GM13977 (cell line): Measurements from ENCODE around the gene RPL32.

ENCODE experiments used
- DNase-seq: peaks from one replicate; pipeline ENCODE4 v3.0.0; 2012; ENCODE audit warnings: low spot score
- CTCF ChIP-seq: IDR thresholded peaks from 2 replicates; pipeline ENCODE4 v1.5.1; 2012; ENCODE audit warnings: mild to moderate bottlenecking, control low read depth; ENCODE audit not compliant: insufficient read depth; ENCODE audit errors: extremely low read depth, missing control alignments
- in situ Hi-C: fragments of 300-500 bp; cut with MboI; formaldehyde crosslinking; loops from one replicate; pipeline ENCODE4 v1.12.0; 2022; ENCODE audit warnings: low sequenced_read_pairs, low pct_unique_long_range_greater_than_20kb, mixed read lengths, inconsistent platforms; ENCODE audit not compliant: unreplicated experiment

Gene RPL32

GRCh38 chr3:12815719-12816118, 25.6 kb downstream of the RPL32 start:
- no peak for TF ChIP-seq CTCF
- DNase-seq, result no peak
- in situ Hi-C loops, result no loop called here

GRCh38 chr3:12815078-12815477, 26.3 kb downstream of the RPL32 start:
- no peak for DNase-seq
- TF ChIP-seq CTCF, result no peak
- in situ Hi-C loops, result no loop called here

GRCh38 chr3:12813967-12814366, 27.4 kb downstream of the RPL32 start:
- no peak for DNase-seq
- in situ Hi-C loops, result no loop called here
- TF ChIP-seq CTCF, result no peak

- DNase-seq, result no peak
- in situ Hi-C loops, result no loop called here
- TF ChIP-seq CTCF, result no peak
These were observed 28.6 kb downstream of the RPL32 start for GRCh38 chr3:12812812-12813211.

GRCh38 chr3:12810961-12811360, 30.4 kb downstream of the RPL32 start:
- DNase-seq, result no peak
- no peak for TF ChIP-seq CTCF
- in situ Hi-C loops, result no loop called here

- in situ Hi-C loops, result no loop called here
- DNase-seq, result peak; percentile 99
- TF ChIP-seq CTCF, result peak; percentile 75
These were observed 31.2 kb downstream of the RPL32 start for GRCh38 chr3:12810013-12810780.
